ENCODE data around the gene SLC25A41. TPM values are rescaled to one million over a fixed set of nuclear protein-coding genes. Genes with fewer than 3 reads are reported as not detected.

Gene SLC25A41
- total RNA-seq, 2 donors from 2014 or later: 0.18 to 0.57 TPM

- no peaks in the 10 kb centered on the region for H3K4me1 ChIP-seq (replicated peaks)
- no peak overlapping the region for H3K27ac ChIP-seq
- intact Hi-C loops (cut with DNase I): no loop called here
- no peak for DNase-seq (ENCODE audit: low spot score)
- H3K9me3 ChIP-seq: no peaks in the 10 kb centered on the region
- no peak overlapping the region for H3K4me3 ChIP-seq
- TF ChIP-seq CTCF (IDR thresholded peaks at IDR 0.05): no peak
- TF ChIP-seq POLR2AphosphoS5 (IDR thresholded peaks at IDR 0.05): no peak
- no peak for TF ChIP-seq POLR2A (IDR thresholded peaks at IDR 0.05)
- H3K36me3 ChIP-seq: peaks cover 24 to 39% of the 10 kb centered on the region in 2 donors
- H3K27me3 ChIP-seq (replicated peaks; ENCODE audit: insufficient read depth): no peaks in the 10 kb centered on the region
- WGBS: 97% methylated on average over 40 of the region's 40 CpGs
Measured at GRCh38 chr19:6381030-6381750, 52.4 kb downstream of the SLC25A41 start.

DNA sequence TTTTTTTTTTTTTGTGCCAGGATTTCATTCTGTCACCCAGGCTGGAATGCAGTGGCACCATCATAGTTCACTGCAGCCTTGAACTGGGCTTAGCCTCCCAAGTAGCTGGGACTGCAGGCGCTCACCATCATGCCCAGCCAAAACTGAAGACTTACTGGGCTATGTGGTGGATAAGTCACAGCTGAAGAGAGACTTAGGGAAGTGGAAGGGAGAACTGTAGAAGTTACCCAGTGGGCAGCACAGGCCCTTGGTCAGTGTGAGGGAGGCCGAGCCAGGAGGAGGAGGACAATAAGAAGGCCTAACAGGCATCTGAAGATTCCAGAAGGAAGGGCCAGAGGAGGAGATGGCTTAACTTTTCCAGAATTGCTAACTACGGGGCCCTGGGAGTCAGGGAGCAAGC lies 53.8 kb downstream of the SLC25A41 start:
- no peaks in the 10 kb centered on the region for H3K9me3 ChIP-seq
- TF ChIP-seq POLR2AphosphoS5 (IDR thresholded peaks at IDR 0.05): no peak
- no peak for TF ChIP-seq CTCF (IDR thresholded peaks at IDR 0.05)
- no peak for TF ChIP-seq POLR2A (IDR thresholded peaks at IDR 0.05)
- intact Hi-C loops (cut with DNase I): no loop called here

GRCh38 chr19:6378486-6378885 lies 55.1 kb downstream of the SLC25A41 start:
- TF ChIP-seq POLR2A (IDR thresholded peaks at IDR 0.05) (no peak), CTCF (IDR thresholded peaks at IDR 0.05) (no peak), POLR2AphosphoS5 (IDR thresholded peaks at IDR 0.05) (no peak)
- Histone ChIP-seq H3K36me3 (peaks cover 24 to 33% of the 10 kb centered on the region in 2 donors), H3K4me3 (no peak overlapping the region), H3K4me1 (replicated peaks) (peaks cover 3% of the 10 kb centered on the region), H3K9me3 (no peaks in the 10 kb centered on the region), H3K27ac (no peak overlapping the region), H3K27me3 (replicated peaks; ENCODE audit: insufficient read depth) (no peaks in the 10 kb centered on the region)
- no peak for DNase-seq (ENCODE audit: low spot score)
- 78% methylated on average over 9 of the region's 9 CpGs for WGBS
- intact Hi-C loops (cut with DNase I): no loop called here

More for the DNA sequence above, 53.8 kb downstream of the SLC25A41 start:
- no peak overlapping the region for H3K27ac ChIP-seq
- peaks cover 24 to 39% of the 10 kb centered on the region in 2 donors for H3K36me3 ChIP-seq
- no peak overlapping the region for H3K4me3 ChIP-seq
- H3K4me1 ChIP-seq (replicated peaks): no peaks in the 10 kb centered on the region
- no peak for DNase-seq (ENCODE audit: low spot score)
- WGBS: 95% methylated on average over 3 of the region's 3 CpGs
- H3K27me3 ChIP-seq (replicated peaks; ENCODE audit: insufficient read depth): no peaks in the 10 kb centered on the region

DNA sequence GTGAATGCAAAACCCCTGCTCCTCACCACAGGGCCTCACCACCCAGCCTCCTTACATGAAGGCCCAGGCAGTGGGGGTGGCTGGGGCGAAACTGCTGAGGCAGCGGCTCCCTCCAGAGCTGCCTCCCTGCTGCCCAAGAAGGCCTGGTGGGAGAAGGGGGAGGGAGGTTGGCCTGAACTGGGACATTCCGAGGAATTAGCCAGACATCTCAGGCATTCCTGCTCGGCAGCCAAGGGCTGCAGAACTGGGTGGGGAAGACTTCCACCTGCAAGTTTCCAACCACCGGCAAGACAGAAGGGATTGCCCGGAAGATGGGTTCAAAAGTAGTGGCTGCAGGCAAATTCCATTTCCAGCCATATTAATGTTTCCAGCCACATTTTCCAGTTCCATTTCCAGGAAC lies 55.5 kb downstream of the SLC25A41 start:
- DNase-seq (ENCODE audit: low spot score): no peak
- Histone ChIP-seq H3K27me3 (replicated peaks; ENCODE audit: insufficient read depth) (no peaks in the 10 kb centered on the region), H3K9me3 (no peaks in the 10 kb centered on the region), H3K4me1 (replicated peaks) (peaks cover 3% of the 10 kb centered on the region), H3K36me3 (peaks cover 22 to 28% of the 10 kb centered on the region in 2 donors), H3K4me3 (no peak overlapping the region), H3K27ac (no peak overlapping the region)
- intact Hi-C loops (cut with DNase I): no loop called here
- TF ChIP-seq CTCF (IDR thresholded peaks at IDR 0.05) (no peak), POLR2AphosphoS5 (IDR thresholded peaks at IDR 0.05) (no peak), POLR2A (IDR thresholded peaks at IDR 0.05) (no peak)
- 34% methylated on average over 6 of the region's 6 CpGs for WGBS

All from prostate gland (tissue), 2 donors.